HG03175 (cell line): ENCODE measurements around the gene CELSR1.
"Not testable (repeated sequence)": the region's sequence is repeated elsewhere in the genome, so short reads cannot be mapped to it uniquely, and the experiment has no call there.

Experiments used
- ATAC-seq: cut with Tn5 transposase; IDR thresholded peaks from one replicate; pipeline ENCODE4 v1.9.1; 2021; ENCODE audit warnings: mild to moderate bottlenecking, moderate library complexity; ENCODE audit not compliant: unreplicated experiment

The CELSR1 gene

GRCh38 chr22:46533070-46533833 lies 4.2 kb downstream of the CELSR1 start:
- no peak for ATAC-seq

DNA sequence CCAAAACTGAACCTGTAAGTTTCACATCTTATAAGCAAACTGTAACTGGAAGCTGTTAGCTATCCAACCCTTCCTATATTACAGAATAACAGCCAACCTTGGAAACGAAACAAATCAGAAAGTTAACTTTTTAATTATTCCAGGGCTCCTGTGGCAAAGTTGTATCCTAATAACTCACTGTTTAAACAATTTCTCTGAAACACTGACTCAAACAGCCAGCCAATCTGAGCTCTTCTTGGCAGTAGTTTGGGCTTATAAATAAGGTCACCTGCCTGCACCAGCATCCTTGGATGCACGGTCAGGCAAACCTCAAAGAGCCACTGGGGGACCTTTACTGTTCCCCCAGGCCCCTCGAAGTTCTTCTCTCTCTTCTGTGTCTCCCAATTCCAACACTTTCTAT lies 5.0 kb downstream of the CELSR1 start:
- ATAC-seq: no peak

DNA sequence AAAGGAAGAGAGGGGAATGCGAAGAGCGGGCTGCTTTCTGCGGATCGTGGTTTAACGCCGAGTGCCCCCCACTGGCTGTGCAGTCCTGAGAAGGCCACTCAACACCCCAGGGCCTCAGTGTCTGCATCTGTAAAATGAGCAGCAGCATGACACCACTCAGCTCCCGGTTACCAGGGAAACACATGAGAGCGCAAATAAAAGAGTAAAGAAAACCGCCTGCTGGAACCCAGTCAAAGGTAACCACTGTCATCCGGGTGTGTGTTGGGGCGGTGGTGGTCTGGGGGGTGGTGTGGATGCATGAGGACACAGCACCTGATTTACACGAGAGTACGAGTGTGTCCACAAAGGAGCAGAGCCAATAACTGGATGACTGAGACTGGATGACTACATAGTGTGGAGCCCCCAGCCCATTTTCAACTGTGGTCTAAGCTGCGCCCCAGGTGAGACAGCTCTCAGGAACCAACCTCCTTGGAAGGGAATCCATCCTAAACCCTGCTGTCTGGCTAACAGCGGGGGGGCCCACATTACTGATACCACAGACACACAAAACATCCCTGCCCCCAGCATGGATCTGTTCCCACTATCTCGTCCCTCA lies 5.7 kb downstream of the CELSR1 start:
- no peak for ATAC-seq

DNA sequence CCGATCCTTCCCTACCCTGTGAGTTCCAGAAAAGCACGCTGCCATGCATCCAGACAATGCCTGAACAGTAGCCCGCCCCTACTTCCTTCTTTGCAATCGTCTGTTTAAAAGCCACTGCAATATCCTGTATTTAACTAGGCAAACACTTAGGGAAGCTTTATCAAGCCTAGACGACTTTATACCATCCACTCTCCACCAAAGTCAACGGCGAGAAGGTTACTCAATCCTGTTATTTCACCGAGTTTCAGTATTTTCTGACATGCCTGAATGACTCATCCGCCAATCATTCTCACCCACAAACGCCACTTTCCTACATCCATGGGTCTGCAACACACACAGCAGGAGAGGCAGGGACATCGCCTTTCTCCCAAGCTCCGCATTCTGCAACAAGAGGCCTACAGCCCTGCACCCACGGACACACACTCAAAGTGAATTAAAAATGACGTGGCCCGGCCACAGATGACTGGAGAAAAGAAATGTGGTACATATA lies 9.3 kb downstream of the CELSR1 start:
- ATAC-seq: no peak

- ATAC-seq: no peak
These were observed 11.1 kb downstream of the CELSR1 start for GRCh38 chr22:46526244-46526839.

DNA sequence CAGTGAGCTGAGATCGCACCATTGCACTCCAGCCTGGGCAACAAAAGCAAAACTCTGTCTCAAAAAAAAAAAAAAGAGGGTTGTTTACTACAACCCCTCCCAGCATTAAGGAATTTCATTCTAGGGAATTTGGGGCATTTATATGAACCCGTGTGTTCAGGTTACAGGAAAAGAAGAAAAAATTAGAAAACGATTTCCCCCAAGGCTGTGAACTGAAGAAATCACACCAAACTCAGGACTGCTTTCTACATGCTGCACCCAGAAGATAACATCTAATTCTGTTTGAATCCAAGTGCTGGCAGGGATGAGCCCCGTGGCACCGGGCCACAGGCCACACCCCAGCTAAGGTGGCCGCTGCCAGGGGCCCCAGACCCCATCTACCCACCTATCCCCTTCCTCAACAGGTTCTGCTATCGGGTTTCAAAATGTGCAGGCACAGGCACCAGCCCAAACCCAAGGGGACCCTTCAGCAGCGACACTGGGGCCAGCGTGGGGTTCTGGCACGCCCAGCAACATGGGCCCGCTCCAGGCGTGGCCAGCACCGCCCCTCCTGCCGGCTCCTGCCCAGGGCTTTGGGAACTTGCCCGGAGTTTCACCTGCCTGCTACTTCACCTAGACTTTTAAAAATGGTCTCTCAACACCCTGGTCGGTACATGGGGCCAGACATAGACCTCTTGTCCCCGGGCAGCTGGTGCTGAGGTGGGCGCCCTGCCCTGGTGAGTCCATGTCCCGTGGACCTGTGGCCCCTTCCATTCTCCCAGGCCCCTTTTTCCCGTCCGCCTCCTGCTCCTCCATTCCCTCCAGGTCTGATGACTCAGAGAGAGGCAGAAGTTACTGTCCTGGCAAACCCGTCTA lies 11.8 kb downstream of the CELSR1 start:
- no peak for ATAC-seq

DNA sequence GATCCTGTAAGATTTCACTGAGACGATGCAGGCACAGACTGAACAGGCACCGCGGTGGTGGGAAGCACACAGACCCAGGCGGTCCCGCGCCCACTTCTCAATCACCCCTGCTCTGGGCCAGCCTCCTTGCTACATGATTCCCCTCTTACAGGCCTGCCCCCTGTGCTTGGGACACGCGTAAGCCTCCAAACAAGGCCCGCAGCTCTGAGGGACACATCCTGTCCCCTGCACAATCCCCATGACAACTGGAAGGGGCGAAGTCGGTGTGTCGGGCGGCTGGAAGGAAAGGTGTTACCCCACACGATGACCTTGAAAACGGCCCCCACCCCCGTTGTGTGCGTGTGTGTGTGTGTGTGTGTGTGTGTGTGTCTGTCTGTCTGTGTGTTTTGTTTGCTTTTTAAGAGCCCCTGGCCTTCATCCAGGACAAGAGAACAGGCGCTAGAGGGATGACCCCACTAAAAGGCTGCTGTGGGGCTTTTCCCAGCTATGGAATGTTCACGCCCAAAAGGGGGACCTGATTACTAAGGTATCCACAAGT lies 13.1 kb downstream of the CELSR1 start:
- no peak for ATAC-seq

DNA sequence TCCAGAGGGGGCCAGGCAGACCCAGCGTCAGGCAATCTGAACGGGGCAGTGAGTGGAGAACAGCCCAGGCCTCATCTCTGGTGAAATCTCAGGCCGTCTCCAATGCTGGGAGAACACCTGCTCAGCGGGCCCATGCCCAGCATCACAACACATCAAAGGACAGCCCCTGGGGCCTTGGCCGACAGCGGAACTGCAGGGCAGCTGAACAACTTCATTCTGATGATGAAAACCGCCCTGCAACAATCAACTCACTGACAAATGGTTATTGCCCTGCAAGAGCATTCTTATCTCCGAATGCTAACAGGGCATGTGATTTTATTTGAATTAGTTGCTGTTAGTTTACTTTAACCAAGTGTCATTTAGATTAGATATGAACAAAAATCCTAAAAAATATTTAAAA lies 14.6 kb downstream of the CELSR1 start:
- no peak for ATAC-seq

GRCh38 chr22:46521994-46522393 lies 15.4 kb downstream of the CELSR1 start:
- no peak for ATAC-seq

DNA sequence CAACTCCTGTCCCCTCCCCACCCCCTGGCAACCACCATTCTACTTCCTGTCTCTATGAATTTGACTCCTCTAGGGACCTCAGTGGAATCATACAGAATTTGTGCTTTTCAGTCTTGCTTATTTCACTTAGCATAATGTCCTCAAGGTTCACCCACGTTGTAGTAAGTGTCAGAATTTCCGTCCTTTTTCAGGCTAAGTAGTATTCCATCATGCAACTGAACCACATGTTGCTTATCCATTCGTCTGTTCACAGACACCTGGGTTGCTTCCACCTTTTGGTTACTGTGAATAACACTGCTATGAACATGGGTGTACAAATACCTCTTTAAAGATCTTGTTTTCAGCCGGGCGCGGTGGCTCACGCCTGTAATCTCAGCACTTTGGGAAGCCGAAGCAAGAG lies 16.5 kb downstream of the CELSR1 start:
- ATAC-seq: no peak

DNA sequence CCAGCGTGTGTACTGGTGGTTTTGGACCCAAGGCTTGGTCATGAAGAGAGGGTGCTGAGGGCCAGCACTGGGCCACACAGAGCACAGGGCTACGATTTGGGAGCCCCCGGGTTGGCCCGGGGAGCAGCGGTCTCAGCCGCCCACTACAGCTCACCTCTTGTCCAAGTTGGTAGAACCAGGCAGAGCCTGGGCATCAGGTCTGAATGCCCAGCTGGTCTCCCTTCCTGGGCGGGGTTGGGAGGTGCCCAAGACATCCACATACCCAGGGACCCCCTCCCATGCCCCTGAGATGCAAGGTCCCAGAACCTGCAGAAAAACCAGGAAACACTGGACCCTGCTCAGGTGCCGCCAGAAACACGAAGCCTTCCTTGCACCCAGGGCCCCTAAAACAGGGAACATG lies 18.0 kb downstream of the CELSR1 start:
- no peak for ATAC-seq

- no peak for ATAC-seq
These were observed 18.7 kb downstream of the CELSR1 start for GRCh38 chr22:46518542-46519325.

- ATAC-seq: no peak
These were observed 19.4 kb downstream of the CELSR1 start for GRCh38 chr22:46518038-46518437.

DNA sequence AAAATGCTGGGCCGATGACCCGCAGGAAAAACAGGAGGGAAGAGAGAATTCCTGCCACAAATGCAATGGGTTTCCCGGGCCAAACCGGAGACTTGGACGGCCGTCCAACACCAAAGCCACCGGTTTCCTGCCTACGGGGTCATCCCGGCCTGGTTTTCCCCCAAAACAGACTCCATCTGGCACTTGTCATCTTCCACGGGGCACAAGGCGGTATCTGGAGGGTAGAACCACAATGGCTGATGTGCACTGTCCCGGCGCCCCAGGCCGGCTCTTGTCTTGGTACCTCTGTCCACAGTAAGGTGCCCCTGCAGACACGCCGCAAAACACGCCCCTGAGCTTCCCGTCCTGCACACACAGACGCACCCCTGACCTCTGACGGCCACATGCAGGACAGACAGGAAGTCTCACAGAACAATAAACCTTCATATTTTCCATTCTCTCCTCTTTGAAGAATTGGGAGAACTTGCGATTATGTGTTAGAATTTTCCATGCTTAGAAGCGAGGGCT lies 20.1 kb downstream of the CELSR1 start:
- no peak for ATAC-seq

- no peak for ATAC-seq
These were observed 20.8 kb downstream of the CELSR1 start for GRCh38 chr22:46516638-46517037.

DNA sequence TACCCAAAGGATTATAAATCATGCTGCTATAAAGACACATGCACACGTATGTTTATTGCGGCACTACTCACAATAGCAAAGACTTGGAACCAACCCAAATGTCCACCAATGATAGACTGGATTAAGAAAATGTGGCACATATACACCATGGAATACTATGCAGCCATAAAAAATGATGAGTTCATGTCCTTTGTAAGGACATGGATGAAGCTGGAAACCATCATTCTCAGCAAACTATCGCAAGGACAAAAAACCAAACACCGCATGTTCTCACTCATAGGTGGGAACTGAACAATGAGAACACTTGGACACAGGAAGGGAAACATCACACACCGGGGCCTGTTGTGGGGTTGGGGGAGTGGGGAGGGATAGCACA lies 21.3 kb downstream of the CELSR1 start:
- ATAC-seq: not testable (repeated sequence)

DNA sequence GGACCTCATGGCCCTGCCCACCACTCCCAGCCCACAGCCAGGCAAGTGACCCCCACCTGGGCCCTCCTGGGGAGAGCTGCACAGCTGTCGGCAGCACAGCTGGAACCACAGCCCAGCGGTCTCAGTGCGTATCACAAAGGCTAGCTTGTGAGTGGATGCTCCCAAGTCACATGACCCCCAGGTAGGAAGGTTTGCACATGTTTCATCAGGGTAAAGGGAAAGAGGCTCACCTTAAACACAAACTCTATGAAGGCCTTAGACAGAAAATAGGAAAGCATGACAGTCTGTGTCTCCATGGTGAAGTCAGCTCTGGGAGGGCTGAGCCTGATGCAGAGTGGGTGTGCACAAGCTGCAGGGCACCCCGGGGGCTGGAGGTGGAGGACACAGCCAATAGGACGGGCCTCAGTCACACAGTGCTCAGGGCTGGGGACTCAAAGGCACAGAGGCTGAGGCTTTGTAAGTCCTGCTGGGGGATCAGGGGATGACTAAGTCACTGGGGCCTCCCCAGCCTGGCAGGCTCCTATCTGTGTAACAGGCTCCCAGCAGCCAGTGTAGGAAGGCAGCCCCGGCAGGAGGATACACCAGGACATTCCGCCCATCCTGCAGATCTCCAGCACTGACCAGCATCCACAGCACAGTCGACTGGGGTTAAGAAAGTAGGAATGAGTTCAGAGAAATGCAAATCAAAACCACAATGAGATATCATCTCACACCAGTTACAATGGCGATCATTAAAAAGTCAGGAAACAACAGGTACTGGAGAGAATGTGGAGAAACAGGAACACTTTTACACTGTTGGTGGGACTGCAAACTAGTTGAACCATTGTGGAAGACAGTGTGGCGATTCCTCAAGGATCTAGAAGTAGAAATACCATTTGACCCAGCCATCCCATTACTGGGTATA lies 22.0 kb downstream of the CELSR1 start:
- ATAC-seq: no peak

GRCh38 chr22:46514592-46515207 lies 22.7 kb downstream of the CELSR1 start:
- no peak for ATAC-seq
